ENCODE data around the gene ULK2.
"Not testable (repeated sequence)": the region's sequence is repeated elsewhere in the genome, so short reads cannot be mapped to it uniquely, and the experiment has no call there.

- TF ChIP-seq CTCF (conservative IDR thresholded peaks at IDR 0.05; ENCODE audit: low read depth, low read length); EZH2 (IDR thresholded peaks at IDR 0.05; ENCODE audit: borderline replicate concordance, low read depth, low read length, poor library complexity, severe bottlenecking): not testable (repeated sequence)
Measured at GRCh38 chr17:19890001-19890400, 22.3 kb upstream of the ULK2 start.
